GM12878 (cell line): ENCODE measurements around the gene SLC35F3. TPM values are rescaled to one million over a fixed set of nuclear protein-coding genes. Genes with fewer than 3 reads are reported as not detected.
"Not testable (repeated sequence)": the region's sequence is repeated elsewhere in the genome, so short reads cannot be mapped to it uniquely, and the experiment has no call there.

Experiments
- ATAC-seq: fragments of 200-7000 bp; cut with Tn5 transposase; 3 replicates; pipeline ENCODE4 v1.9.1; 2020; ENCODE audit warnings: mild to moderate bottlenecking, moderate library complexity
- BruUV-seq: library from RNA; stranded (reverse); fragments of 400-500 nt; replicated peaks from 2 replicates; lab custom pipeline; 2021; lab: Mats Ljungman, UMichigan
- CTCF ChIA-PET: fragments of 300-600 bp; sonication (Branson Sonifier 250); formaldehyde crosslinking; extraction: SDS; loops from one replicate; lab custom pipeline; 2021; ENCODE audit warnings: inconsistent platforms; lab: Yijun Ruan, JAX
- POLR2A ChIA-PET: fragments of 350-600 bp; formaldehyde crosslinking; extraction: SDS; loops from one replicate; lab custom pipeline; 2021; ENCODE audit warnings: inconsistent platforms; lab: Charles Lee
- RAD21 ChIA-PET: fragments of 300-600 bp; sonication (Branson Sonifier 250); formaldehyde crosslinking; loops from one replicate; lab custom pipeline; 2023; ENCODE audit warnings: antibody characterized with exemption; ENCODE audit not compliant: unreplicated experiment; lab: Charles Lee
- SMC1A ChIA-PET: fragments of 300-600 bp; sonication (Branson Sonifier 250); formaldehyde crosslinking; loops from one replicate; lab custom pipeline; 2023; ENCODE audit not compliant: unreplicated experiment, uncharacterized antibody; lab: Charles Lee
- DNase-seq: peaks from one replicate; pipeline ENCODE4 v3.0.0-alpha.2; 2011; ENCODE audit warnings: low read depth, low spot score
- FAIRE-seq: peaks from 3 replicates; lab custom pipeline; 2011; peaks lifted over from hg19 to GRCh38; lab: Jason Lieb, UNC
- H2AFZ ChIP-seq: 2 replicates; pipeline ENCODE4 v1.6.0; 2011; ENCODE audit warnings: low read depth, low read length, control low read depth; ENCODE audit not compliant: control insufficient read depth
- H3K27ac ChIP-seq: 2 replicates; pipeline ENCODE4 v1.5.1; 2011; ENCODE audit warnings: control low read depth; ENCODE audit not compliant: control insufficient read depth, insufficient read depth
- H3K27me3 ChIP-seq, 2 experiments: replicated peaks in 1 of 2; 2 replicates each; pipeline versions ENCODE4 v1.6.0 to v1.6.1; 2011; ENCODE audit warnings: low read length in 1 of 2; ENCODE audit not compliant: control insufficient read depth in 2 of 2, insufficient read depth in 2 of 2
- H3K36me3 ChIP-seq, 2 experiments: 2 replicates each; pipeline ENCODE4 v1.5.1; 2011; ENCODE audit warnings: low read length in 1 of 2; ENCODE audit not compliant: control insufficient read depth in 2 of 2, insufficient read depth in 2 of 2
- H3K4me1 ChIP-seq: 2 replicates; pipeline ENCODE4 v1.6.1; 2011; ENCODE audit warnings: mild to moderate bottlenecking, low read length, moderate library complexity, mixed read lengths; ENCODE audit not compliant: control insufficient read depth, insufficient read depth
- H3K4me2 ChIP-seq: 2 replicates; pipeline ENCODE4 v1.6.0; 2011; ENCODE audit warnings: control low read depth; ENCODE audit not compliant: control insufficient read depth, insufficient read depth
- H3K4me3 ChIP-seq: fragments of 200-600 bp; sonication (generic); 2 replicates; pipeline ENCODE4 v1.5.1; 2016
- H3K79me2 ChIP-seq: 2 replicates; pipeline ENCODE4 v1.6.0; 2011; ENCODE audit warnings: low read length; ENCODE audit not compliant: control insufficient read depth, insufficient read depth
- H3K9ac ChIP-seq: 2 replicates; pipeline ENCODE4 v1.8.0; 2011; ENCODE audit warnings: low read length, control low read depth, mixed read lengths; ENCODE audit not compliant: control insufficient read depth, insufficient read depth
- H3K9me3 ChIP-seq: replicated peaks from 3 replicates; pipeline ENCODE4 v1.5.1; 2011; ENCODE audit warnings: mild to moderate bottlenecking, low read length; ENCODE audit not compliant: control insufficient read depth, insufficient read depth
- H4K20me1 ChIP-seq: 2 replicates; pipeline ENCODE4 v1.6.0; 2011; ENCODE audit not compliant: control insufficient read depth, insufficient read depth
- BHLHE40 ChIP-seq, 2 experiments: fragments of 450-650 bp in 1 of 2; IDR thresholded peaks; 2 replicates each; pipeline ENCODE4 v1.6.1; 2011 to 2017; ENCODE audit warnings: low read depth in 2 of 2, borderline replicate concordance in 1 of 2, improper control_type of control experiment in 1 of 2, low read length in 1 of 2, mild to moderate bottlenecking in 1 of 2
- HDGF ChIP-seq: fragments of 450-650 bp; IDR thresholded peaks from 2 replicates; pipeline ENCODE4 v1.6.1; 2016; ENCODE audit warnings: antibody characterized with exemption
- KLF5 ChIP-seq: fragments of 450-650 bp; IDR thresholded peaks from 2 replicates; pipeline ENCODE4 v1.6.1; 2014; ENCODE audit warnings: mild to moderate bottlenecking; ENCODE audit not compliant: partially characterized antibody
- MEF2B ChIP-seq: fragments of 450-650 bp; IDR thresholded peaks from 2 replicates; pipeline ENCODE4 v1.6.1; 2018; ENCODE audit warnings: mild to moderate bottlenecking, moderate library complexity; ENCODE audit not compliant: partially characterized antibody, poor library complexity, severe bottlenecking
- NBN ChIP-seq: fragments of 450-650 bp; IDR thresholded peaks from 2 replicates; pipeline ENCODE4 v1.6.1; 2016
- NRF1 ChIP-seq: conservative IDR thresholded peaks from 2 replicates; pipeline ENCODE4 v1.6.1; 2011; ENCODE audit warnings: mild to moderate bottlenecking, low read depth, low read length, improper control_type of control experiment
- PML ChIP-seq: IDR thresholded peaks from 2 replicates; pipeline ENCODE4 v1.6.1; 2012; ENCODE audit warnings: low read length, inconsistent platforms
- POLR2AphosphoS5 ChIP-seq: IDR thresholded peaks from 2 replicates; pipeline ENCODE4 v1.6.1; 2011; ENCODE audit warnings: mild to moderate bottlenecking, low read length, inconsistent platforms
- RUNX3 ChIP-seq: IDR thresholded peaks from 2 replicates; pipeline ENCODE4 v1.6.1; 2012; ENCODE audit warnings: low read length, inconsistent platforms
- YY1 ChIP-seq: IDR thresholded peaks from 2 replicates; pipeline ENCODE4 v1.6.1; 2011; ENCODE audit warnings: low read depth, mild to moderate bottlenecking, low read length
- ZNF384 ChIP-seq: IDR thresholded peaks from 2 replicates; pipeline ENCODE4 v1.6.1; 2012; ENCODE audit warnings: low read depth, mild to moderate bottlenecking, low read length, improper control_type of control experiment, borderline replicate concordance
- WGBS: methylation state at CpG from one replicate; pipeline ENCODE4 v1.1.6; 2016; ENCODE audit warnings: low lambda C conversion rate; ENCODE audit not compliant: insufficient replicate concordance, insufficient coverage; ENCODE audit errors: missing lambda C conversion rate; 5-methylcytosine and 5-hydroxymethylcytosine counted together
- in situ Hi-C: fragments of 300-500 bp; cut with MboI; formaldehyde crosslinking; loops from 9 replicates; pipeline ENCODE4 v1.14.3; 2018; ENCODE audit warnings: mixed read lengths
- intact Hi-C: fragments of 100-400 bp; cut with micrococcal nuclease; formaldehyde crosslinking; loops from one replicate; pipeline ENCODE4 v1.14.2; 2022; ENCODE audit not compliant: unreplicated experiment
- polyA plus RNA-seq, 11 experiments: library from polyadenylated mRNA; depleted of rRNA in 4 of 11; unstranded in 6 of 11; stranded (reverse) in 5 of 11; fragments of >200 nt; fragmentation: Nextera tagmentation in 4 of 11; fragmentation: Illumina TruSeq in 1 of 11; extraction: Ambion mirVana in 4 of 11; extraction: Trizol in 1 of 11; gene quantifications; 1 replicate in 1 of 11; 2 replicates in 10 of 11; pipeline versions ENCODE4 v1.2.1 to v1.2.3, GENCODE V29; 2011 to 2016; ENCODE audit warnings: inconsistent platforms in 2 of 11, missing spikeins in 2 of 11, low read depth in 1 of 11
- total RNA-seq, 4 experiments: library from RNA; depleted of rRNA in 3 of 4; stranded (reverse); fragments of >200 nt in 3 of 4; fragmentation: Illumina TruSeq in 1 of 4; extraction: Trizol in 1 of 4; gene quantifications; 2 replicates each; pipeline versions ENCODE4 v1.2.1 to v1.2.3, GENCODE V29; 2013 to 2021
- TF ChIP-seq, protein P1 (sequence below): fragments of 450-650 bp; IDR thresholded peaks from 2 replicates; pipeline ENCODE4 v1.6.1; 2016; ENCODE audit warnings: mild to moderate bottlenecking, moderate library complexity, borderline replicate concordance
- TF ChIP-seq, protein P2 (sequence below): IDR thresholded peaks from 2 replicates; pipeline ENCODE4 v1.6.1; 2012; ENCODE audit warnings: low read depth, low read length, improper control_type of control experiment
- TF ChIP-seq, protein P3 (sequence below): fragments of 450-650 bp; IDR thresholded peaks from 2 replicates; pipeline ENCODE4 v1.6.1; 2016; ENCODE audit warnings: mild to moderate bottlenecking
- TF ChIP-seq, protein P4 (sequence below): fragments of 450-650 bp; IDR thresholded peaks from 2 replicates; pipeline ENCODE4 v1.6.1; 2016; ENCODE audit warnings: mild to moderate bottlenecking

SLC35F3 gene
- total and polyA plus RNA-seq, 10 of the 15 experiments (the other 5 are each of a cell fraction or from before 2014, with no cell fraction given) = 1.0 to 8.6 (median 5.7) TPM

DNA sequence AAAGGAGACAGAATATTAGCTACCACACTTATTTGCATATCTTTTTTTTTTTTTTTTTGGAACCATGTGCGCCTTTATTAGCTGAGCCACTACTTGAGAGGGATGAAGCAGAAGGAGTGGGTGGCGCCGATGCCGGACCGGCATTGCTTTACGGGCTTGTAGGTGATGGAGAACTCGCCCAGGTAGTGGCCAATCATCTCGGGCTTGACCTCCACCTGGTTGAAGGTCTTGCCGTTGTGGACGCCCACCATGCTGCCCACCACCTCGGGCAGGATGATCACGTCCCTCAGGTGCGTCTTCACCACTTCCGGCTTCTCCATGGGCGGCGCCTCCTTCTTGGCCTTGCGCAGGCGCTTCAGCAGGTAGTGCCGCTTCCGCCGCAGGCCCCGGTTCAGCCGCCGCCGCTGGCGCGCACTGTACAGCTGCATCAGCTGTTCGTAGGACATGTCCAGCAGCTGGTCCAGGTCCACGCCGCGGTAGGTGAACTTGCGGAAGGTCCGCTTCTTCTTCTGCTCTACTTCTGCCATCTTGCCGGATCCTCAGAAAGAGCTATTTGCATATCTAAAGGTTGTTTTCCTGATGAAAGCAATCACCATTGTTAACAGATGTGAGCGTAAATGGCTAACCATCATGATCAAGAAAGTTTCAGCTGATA, 452.3 kb downstream of the SLC35F3 start:
- H4K20me1 ChIP-seq, H3K4me2 ChIP-seq, in situ Hi-C loops, H3K9me3 ChIP-seq, H3K27ac ChIP-seq, BruUV-seq, H3K79me2 ChIP-seq, H3K27me3 ChIP-seq, FAIRE-seq, H3K4me1 ChIP-seq, H3K9ac ChIP-seq, H3K36me3 ChIP-seq: not testable (repeated sequence)
- RAD21 ChIA-PET = interaction anchor here (0.6 to 1.1 kb wide), 5 partner anchors 16 to 1312 kb away, joined by 3 to 5 read pairs (median 3); partner anchors contain the start of gene COA6
- DNase-seq (peak; percentile 30), ATAC-seq (peak; percentile 91)
- POLR2A ChIA-PET = interaction anchor here (1.0 to 3.3 kb wide), 2 partner anchors 13 to 17 kb away, joined by 3 to 16 read pairs; partner anchors contain the start of gene COA6
- intact Hi-C loops = loop anchor here (1.0 kb wide), 1 partner anchor 17 kb away; the partner anchor contains the start of gene COA6
- WGBS = 29% methylated on average over 28 of the region's 35 CpGs
- CTCF ChIA-PET = interaction anchor here (0.7 to 1.8 kb wide), 9 partner anchors 11 to 242 kb away, joined by 3 to 7 read pairs (median 3); partner anchors contain the start of genes COA6 and TARBP1
- Histone ChIP-seq H3K4me3 (peak overlapping the region; percentile 51), H2AFZ (peak overlapping the region; percentile 77)
- SMC1A ChIA-PET = interaction anchor here (0.6 to 3.3 kb wide), 6 partner anchors 11 to 65 kb away, joined by 3 to 30 read pairs (median 4); partner anchors contain the start of gene COA6
- TF ChIP-seq MEF2B (peak; percentile 12), ZNF384 (peak; percentile 70), KLF5 (peak; percentile 30), BHLHE40 (IDR thresholded peaks at IDR 0.05; ENCODE audit: borderline replicate concordance in 1 of 2, low read depth in 2 of 2, low read length in 1 of 2) (peak in 1 of 2 experiments; percentile 49; a peak in 1 of 4 replicates), NRF1 (peak; percentile 32), YY1 (0 out of 2 replicates have a peak, but pooled peaks have one; percentile 28), NBN (0 out of 2 replicates have a peak, but pooled peaks have one; percentile 48), PML (peak; percentile 59), POLR2AphosphoS5 (peak; percentile 64; the same call in 1 of the 2 replicates), HDGF (0 out of 2 replicates have a peak, but pooled peaks have one; percentile 39), RUNX3 (peak; percentile 36)
- TF ChIP-seq, protein P1, sequence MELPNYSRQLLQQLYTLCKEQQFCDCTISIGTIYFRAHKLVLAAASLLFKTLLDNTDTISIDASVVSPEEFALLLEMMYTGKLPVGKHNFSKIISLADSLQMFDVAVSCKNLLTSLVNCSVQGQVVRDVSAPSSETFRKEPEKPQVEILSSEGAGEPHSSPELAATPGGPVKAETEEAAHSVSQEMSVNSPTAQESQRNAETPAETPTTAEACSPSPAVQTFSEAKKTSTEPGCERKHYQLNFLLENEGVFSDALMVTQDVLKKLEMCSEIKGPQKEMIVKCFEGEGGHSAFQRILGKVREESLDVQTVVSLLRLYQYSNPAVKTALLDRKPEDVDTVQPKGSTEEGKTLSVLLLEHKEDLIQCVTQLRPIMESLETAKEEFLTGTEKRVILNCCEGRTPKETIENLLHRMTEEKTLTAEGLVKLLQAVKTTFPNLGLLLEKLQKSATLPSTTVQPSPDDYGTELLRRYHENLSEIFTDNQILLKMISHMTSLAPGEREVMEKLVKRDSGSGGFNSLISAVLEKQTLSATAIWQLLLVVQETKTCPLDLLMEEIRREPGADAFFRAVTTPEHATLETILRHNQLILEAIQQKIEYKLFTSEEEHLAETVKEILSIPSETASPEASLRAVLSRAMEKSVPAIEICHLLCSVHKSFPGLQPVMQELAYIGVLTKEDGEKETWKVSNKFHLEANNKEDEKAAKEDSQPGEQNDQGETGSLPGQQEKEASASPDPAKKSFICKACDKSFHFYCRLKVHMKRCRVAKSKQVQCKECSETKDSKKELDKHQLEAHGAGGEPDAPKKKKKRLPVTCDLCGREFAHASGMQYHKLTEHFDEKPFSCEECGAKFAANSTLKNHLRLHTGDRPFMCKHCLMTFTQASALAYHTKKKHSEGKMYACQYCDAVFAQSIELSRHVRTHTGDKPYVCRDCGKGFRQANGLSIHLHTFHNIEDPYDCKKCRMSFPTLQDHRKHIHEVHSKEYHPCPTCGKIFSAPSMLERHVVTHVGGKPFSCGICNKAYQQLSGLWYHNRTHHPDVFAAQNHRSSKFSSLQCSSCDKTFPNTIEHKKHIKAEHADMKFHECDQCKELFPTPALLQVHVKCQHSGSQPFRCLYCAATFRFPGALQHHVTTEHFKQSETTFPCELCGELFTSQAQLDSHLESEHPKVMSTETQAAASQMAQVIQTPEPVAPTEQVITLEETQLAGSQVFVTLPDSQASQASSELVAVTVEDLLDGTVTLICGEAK = peak; percentile 53
- TF ChIP-seq, protein P2, sequence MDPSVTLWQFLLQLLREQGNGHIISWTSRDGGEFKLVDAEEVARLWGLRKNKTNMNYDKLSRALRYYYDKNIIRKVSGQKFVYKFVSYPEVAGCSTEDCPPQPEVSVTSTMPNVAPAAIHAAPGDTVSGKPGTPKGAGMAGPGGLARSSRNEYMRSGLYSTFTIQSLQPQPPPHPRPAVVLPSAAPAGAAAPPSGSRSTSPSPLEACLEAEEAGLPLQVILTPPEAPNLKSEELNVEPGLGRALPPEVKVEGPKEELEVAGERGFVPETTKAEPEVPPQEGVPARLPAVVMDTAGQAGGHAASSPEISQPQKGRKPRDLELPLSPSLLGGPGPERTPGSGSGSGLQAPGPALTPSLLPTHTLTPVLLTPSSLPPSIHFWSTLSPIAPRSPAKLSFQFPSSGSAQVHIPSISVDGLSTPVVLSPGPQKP = peak; percentile 47; the same call in 1 of the 2 replicates
- TF ChIP-seq, protein P3, sequence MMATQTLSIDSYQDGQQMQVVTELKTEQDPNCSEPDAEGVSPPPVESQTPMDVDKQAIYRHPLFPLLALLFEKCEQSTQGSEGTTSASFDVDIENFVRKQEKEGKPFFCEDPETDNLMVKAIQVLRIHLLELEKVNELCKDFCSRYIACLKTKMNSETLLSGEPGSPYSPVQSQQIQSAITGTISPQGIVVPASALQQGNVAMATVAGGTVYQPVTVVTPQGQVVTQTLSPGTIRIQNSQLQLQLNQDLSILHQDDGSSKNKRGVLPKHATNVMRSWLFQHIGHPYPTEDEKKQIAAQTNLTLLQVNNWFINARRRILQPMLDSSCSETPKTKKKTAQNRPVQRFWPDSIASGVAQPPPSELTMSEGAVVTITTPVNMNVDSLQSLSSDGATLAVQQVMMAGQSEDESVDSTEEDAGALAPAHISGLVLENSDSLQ = 0 out of 2 replicates have a peak, but pooled peaks have one; percentile 11
- TF ChIP-seq, protein P4, sequence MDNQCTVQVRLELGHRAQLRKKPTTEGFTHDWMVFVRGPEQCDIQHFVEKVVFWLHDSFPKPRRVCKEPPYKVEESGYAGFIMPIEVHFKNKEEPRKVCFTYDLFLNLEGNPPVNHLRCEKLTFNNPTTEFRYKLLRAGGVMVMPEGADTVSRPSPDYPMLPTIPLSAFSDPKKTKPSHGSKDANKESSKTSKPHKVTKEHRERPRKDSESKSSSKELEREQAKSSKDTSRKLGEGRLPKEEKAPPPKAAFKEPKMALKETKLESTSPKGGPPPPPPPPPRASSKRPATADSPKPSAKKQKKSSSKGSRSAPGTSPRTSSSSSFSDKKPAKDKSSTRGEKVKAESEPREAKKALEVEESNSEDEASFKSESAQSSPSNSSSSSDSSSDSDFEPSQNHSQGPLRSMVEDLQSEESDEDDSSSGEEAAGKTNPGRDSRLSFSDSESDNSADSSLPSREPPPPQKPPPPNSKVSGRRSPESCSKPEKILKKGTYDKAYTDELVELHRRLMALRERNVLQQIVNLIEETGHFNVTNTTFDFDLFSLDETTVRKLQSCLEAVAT = peak; percentile 92
